Stimulated activated CD4-positive, alpha-beta T cell treated with anti-CD3 and anti-CD28 coated beads, TNF-alpha, amount 100 ng/mL, for 4 hours (primary cell): ENCODE data around the gene FDX2.

Source experiments
- DNase-seq, 3 experiments: peaks; one replicate each; pipeline ENCODE4 v3.0.0-alpha.2; 2020; ENCODE audit warnings: low read depth in 3 of 3

FDX2 gene

DNA sequence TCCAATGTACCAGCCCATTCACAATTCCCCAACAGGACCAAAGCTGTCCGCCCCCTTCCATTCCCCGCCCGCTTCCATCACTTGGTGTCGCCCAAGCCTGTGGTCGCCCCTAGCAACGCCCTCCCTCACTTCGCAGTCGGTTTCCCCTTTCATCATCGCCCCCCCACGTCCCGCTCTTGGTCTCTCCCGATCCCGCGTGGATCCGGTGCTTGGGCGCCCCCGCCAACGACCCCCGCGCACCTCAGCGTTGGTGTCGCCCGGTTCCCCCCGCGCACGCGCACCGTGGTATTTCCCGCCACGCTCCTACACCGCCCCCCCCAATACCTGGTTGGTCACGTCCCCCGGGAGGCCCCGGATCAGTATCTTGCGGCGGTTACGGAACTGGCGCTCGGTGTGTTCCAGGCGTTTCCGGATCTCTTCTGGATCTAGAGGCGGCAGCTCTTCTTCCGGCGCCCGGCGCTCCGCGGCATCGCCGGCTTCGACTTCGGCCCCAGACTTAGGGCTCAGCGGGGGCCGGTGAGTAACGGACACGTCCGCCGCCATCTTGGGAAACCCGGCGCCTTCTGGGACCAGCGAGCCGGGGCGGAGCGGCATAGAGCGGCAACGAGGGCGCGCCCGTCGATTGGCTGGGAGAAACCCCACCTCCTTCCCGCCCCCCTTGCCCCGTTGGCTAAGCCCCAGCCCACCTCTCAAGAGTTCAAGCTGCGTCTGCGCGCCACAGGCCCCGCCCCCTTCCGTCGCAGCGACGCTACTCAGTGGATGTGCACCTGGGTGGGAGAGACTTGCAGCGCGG is 17.3 kb upstream of the FDX2 start, which contains the start of gene RAVER1:
TSS of gene RAVER1 (minus strand) at position 565 of the 793 bp plus-strand sequence. CDS start at position 543, 22 bp downstream.
- peak; percentile 93 to 97 (median 97) for DNase-seq

DNA sequence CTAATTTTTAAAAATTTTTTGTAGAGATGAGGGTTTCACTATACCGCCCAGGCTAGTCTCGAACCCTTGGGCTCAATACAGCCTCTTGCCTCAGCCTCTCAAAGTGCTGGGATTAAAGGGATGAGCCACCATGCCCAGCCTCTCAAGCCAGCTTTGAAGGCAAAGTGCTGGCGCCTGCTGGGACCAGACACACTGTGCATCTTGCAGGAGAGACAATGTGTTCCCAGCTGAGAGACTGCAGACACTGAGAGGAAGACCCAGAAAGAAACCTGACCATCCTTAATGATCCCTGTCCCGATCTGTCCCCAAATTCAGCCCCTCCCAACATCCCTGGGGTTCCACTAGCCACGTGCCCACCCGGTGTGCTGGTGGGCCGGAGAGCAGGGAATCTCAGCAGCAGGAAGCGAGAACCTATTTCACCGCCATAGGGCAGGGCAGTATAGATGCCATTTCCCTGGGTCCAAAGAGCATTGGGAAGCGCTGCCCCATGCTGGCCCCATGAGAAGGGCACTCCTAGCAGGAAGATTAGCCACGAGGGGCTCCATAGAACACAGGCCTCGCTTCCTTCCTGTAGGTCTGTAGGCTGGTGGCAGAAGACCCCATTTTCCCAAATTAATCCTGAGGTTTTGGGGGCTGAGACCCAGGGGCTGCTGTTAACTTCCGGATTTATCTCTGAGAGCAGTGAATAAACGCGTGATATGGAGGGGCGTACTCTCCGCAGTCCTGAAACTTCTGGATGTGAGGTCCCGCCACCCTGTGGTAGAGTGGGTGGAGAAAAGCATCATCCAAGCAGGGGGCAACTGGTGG is 16.5 kb upstream of the FDX2 start:
- no peak for DNase-seq

DNA sequence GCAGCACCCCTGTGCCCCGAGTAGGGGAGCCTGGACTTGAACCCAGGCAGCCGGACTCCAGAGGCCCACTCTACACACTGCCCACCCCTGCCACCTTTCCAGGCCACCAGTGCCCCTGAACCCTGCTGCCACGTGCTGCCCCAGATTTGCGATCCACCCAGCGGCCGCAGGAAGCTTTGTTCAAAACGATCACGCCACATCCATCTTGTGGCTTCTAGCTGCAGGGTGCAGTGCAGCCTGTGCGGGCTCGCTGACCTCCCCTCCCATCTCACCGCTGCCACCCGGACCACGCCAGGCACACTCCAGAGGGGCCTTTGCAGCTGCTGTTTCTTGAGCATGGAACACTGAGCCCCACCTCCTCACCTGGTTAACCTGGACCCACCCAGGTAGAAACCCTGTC is 13.7 kb upstream of the FDX2 start:
- DNase-seq = no peak

DNA sequence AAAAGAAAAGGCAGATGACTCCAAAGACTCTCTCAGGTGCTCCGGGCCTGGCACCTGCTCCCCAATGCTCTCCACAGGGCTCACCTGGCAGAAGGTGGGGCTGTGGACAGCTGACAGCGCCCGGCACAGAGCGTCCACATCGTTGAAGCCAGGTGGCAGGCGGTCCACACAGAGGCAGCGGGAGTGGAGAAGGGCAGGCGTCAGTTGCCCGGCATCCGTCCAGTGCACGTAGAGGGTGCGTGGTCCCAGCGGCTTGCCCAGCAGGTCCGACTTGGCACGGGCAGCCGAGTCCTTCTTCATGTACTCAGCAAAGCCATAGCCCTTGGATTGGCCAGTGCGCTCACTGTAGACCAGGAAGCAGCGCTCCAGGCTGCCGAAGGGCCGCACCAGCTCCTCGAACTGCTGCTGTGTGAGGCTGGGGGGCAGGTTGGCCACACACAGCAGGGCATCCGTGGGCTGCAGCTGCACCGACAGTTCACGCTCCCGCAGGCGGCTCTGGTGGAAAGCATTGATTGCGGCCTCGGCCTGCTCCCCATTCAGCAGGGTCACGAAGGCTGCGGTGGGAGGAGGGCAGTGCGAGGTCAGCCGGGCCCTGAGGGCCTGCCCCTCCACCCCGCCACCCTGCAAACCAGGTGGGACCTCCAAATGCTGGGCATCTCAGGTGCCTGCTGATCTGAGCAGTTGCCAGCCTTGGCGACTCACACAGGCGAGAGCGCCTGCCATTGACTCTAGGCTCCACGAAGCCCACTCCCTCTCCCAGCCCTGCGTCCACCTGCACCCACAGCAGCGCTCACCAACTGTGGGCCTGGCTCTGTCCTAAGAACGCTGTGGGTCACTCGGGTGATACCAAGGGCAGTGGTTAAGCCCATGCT is 13.0 kb upstream of the FDX2 start:
- no peak for DNase-seq

DNA sequence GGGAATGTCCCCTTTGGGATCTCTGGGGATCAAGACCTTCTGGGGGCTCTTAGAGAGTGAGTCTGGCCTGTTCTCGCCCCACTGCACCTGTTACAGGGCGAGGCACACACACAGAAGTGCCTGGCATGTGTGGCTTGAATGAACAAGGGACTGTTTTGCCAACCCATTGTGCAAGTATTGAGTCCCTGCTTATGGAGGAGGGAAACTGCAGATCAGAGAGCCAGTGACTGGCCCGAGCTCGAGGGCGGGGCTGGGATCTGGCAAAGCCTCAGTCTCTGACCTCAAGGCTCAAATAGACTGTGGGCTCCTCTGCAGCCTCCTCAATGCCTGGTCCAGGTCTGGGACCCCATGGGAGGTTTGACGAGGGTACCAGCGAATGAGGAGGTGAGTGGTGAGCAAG is 12.0 kb upstream of the FDX2 start:
- no peak for DNase-seq

DNA sequence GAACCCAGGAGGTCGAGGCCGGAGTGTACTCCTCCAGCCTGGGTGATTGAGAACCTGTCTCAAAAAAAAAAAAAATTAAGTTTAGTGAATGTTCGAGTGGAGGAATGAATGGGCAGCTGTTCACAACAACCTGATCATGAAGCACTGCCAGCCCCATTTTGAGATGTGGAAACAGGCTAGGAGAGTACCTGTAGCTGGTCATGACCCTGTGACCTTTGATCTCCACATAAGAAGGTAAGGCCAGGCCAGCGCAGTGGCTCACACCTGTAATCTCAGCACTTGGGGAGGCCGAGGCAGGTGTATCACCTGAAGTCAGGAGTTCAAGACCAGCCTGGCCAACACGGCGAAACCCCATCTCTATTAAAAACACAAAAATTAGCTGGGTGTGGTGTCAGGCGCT is 9.9 kb upstream of the FDX2 start:
- no peak for DNase-seq

DNA sequence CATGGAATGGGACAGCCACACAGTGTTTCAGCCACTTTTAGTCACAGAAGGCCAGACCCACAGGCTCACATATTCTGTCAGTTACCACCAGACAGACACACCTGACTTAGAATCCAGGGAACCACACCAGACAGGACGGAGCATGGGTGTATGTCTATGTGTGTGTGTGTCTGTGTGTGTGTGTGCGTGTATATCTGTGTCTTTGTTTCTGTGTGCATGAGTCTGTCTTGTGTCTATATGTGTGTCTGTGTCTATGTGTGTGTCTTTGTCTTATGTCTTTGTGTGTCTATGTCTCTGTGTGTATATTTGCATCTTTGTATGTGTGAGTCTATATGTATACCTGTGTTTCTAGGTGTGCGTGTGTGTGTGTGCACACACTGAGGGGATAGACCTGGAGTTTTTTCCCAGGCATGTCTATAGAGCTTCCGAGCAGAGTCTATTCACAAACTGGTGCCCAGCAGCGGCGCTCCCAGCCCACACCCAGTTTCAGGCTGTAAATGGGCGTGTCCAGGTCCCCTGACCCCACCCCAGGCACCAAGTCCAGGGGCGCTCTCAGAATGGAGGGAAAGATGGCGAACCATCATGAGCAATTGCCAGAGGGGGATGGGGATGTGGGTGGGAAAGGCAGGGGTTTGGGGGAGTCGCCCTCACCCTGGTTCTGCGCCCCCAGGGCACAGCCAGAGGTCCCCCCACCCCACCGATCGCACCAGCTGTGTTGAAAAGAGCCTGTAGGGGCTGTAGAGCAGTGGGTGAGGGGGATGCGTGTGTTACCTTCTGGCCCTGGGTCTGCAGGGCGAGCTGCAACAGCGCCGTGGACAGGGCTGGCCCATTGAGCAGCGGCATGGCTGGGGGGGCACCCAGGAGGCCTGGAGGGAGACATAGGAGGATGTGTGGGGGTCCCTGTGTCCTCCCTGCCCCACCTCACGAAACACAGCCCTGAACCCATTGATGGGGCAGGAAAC is 6.3 kb upstream of the FDX2 start:
- DNase-seq = no peak

DNA sequence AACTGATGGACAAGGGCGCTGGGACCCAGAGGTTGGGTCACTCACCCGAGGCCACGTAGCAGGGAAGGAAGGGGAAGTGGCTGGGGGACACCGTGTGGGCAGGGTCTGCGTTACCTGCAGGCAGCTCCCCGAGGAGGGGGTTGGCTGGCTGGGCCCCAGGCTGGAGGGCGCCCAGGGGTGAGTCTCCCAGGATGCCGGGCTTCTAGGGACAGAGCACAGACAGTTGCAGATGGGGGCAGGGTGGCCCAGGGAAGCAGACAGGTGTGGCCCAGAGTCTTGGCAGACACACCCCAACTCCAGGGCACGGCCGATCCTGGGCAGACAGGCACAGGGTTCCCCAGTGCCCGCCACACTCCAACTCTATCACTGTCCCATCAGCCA is 5.6 kb upstream of the FDX2 start:
- DNase-seq = no peak

DNA sequence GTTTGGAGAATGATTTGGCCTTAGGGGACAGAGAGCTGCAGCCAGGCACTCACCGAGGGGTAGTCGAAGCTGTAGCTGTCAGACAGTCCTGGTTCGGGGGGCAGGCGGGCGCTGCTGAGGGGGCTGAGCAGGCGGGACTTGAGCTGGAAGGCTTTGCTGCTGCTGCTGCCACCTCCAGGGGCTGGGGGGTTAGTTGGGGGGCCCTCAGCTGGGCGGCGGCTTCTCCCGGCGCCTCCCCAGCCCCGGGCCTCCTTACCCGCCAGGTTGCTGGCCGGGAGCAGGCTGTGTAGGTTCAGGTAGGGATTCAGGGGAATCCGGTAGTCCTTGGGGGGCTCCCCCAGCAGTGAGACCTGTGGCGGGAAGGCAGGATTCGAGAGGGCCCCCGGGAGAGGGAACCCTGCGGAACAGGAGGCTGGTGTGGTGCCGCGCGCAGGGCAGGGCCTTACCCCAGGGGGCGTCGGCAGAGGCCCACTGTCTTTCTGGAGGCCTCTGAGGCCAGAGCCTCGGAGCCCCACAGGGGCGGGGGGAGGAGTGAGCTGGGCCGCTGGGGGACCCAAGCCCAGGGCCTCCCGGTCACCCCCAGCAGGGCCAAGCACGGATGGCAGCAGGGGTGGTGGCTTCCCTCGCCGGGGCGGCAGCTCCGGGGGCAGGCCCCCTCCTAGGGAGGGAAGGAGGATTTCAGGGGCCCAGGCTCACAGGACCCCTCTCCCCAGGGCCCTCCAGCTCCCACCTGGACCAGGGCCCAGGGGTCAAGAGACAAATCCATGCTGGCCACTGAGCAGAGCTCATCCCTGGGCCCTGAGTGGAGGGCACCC is 5.0 kb upstream of the FDX2 start:
- no peak for DNase-seq

DNA sequence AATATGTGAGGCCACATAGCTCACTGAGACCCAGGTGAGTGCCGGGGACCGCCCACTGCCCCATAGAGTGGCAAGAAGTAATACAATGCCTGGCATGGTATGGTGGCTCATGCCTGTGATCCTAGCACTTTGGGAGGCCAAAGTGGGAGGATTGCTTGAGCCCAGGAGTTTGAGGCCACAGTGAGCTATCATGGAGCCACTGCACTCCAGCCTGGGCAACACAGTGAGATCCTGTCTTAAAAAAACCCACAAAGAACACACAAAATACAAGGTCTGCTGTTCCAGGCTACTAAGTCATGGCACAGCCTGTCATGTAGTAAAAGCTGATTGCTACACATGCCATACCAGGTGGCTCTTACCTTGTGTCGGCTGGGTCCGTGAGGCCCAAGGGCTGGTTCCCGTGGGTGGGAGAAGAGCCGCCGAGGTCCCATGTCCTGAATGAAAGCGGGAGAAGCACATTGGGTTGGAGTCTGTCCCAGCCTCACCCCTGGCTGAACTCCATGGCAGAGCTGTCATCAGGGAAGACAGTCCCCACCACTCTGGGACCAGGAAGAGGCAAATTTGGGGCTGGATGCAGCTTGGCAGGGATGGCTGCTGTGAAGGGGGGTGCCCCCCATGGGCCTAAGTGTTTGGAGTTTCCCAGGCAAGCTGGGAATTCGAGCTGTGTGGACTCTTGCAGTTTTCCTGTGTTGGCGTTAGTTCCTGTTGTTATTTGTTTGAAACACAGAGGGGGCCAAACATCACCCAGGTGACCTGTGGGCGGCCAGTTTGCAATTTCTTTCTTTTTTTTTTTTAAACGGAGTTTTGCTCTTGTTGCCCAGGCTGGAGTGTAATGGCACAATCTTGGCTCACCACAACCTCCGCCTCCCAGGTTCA is 3.2 kb upstream of the FDX2 start:
- no peak for DNase-seq

DNA sequence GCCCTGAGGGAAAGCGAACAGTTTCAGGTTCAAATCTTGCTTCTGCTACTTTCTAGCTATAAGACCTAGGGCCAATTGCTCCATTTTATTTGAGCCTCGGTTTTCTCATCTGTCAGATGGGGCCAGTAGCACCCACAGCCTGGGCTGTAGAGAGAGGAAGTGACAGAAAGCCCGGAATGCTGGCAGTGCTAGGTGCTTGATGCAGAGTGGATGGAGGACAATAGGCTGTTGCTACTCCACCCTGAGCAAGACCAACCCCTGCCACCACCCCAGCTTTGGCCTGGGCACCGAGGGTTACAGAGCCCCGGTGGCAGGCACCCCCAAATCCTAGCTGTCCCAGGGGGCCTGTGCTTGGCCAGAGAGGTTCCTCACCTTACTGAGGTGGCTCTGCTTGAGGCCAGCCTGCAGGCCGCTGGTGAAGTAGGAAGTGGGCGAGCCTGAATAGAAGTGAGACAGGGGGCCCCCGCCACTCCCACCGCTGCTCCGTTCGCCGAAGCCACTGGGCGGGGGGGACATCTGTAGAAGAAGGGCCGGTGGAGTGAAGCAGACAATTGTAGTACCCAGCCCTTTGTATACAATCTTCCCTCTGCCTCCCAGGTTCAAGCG is 2.1 kb upstream of the FDX2 start:
- DNase-seq = no peak

DNA sequence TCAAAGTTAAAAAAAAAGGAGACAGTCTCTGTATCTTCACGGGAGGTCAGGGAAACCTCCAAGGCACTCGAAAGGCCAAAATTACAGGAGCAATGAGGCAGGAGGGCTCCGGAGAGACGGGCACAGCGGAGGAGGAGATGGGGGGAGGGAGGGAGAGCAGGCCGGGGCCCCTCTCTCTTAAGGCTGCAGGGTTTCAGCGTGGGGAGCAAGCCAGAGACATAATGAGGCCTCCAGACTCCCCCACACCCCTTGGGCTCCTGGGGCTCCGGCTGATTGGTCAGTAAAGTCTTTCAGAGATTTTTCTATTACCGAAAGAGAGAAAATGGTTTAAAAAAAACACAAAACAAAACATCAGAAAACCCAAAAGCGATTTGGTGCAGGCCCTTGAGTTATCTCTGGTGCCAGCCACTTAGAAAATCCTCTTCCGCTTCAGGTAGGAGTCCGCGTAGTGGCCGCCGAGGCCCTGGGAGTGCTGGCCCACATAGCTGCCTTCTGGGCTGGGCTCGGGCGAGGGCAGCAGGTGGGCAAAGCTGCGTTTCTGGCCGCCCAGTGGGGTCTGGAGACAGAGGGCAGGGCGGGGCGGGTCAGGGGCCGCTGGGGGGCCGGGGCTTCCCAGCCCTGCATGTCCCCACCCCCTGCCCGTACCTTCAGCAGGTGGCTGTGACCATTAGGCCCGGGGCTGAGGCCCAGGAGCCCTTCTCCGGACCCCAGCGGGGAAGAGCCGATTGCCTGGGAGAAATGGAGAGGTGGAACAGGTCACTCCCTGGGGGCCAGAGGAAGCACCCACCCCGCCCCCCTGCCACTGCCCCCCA is 1.4 kb upstream of the FDX2 start:
- no peak for DNase-seq

DNA sequence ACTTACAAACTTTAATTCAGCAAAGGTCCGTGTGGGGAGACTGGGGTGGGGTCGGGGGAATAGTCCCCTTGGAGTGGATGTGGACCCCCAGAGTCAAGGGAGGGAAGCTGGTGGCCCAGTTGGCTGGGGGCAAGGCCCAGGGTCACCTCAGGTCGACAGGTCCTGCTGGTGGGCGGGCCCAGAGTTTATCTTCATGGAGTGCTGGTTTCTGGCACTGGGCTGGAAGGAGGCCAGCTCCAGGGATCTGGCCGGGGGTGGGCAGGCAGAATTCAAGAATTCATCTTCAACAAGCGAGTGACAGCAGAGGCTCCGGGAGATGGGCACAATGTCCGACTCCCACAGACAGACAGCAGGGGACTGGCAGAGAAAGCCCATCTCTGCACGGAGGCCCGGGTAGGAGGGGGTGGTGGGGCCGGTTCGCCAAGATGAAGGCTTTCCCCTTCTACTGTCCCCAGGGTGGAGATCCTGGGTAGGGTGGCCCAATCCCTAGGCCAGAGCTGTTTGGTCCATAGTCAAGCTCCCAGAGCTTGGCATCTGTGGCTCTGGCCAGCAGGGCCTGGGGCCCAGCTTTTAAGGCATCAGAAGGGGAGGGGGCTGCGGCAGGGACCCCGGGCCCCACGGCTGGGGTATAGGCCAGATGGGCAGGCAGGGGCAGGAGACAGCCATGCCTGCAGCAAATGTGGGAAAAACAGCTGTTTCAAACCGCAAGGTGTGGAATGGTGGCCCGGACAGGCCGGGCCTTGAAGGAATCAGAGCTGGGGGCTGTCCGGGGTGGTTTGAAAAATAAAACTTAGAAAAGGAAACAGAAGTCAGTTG is 622 bp upstream of the FDX2 start:
- DNase-seq = no peak

DNA sequence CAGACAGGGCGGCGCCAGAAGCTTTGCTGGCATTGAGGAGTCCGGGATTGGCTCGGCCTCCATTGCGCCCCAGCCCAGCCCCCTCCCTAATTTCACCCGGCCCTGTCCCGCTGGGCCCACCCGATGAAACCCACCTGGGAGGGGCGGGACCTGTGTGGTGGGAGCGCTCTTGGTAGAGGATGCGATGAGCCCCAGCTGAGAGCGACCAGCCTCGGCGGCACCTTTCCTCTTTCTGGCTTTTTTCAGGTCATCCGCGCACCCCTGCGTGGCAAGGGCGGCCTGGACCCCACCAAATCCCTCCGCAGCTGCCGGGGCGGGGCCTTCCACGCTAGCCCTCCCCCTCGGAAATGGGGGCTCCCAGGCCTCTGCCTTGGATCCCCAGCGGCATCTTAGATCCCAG is 6.4 kb downstream of the FDX2 start, which contains the start of gene ZGLP1:
TSS of gene ZGLP1 (minus strand) at position 393 of the 400 bp plus-strand sequence.
- no peak for DNase-seq

DNA sequence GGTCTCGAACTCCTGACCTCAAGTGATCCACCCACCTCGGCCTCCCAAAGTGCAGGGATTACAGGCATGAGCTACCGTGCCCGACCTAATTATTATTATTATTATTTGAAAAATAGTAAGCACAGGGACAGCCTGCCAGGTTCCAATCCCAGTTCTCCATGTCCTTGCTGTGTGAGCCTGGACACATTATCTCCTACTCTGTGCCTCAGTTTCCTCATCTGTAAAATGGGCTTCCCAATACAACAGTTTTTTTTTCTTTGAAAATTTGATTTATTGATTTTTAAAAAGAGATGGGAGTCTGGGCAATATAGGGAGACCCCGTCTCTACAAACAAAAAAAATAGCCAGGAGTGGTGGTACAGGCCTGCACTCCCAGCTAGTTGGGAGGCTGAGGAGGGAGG is 9.5 kb downstream of the FDX2 start:
- no peak for DNase-seq

DNA sequence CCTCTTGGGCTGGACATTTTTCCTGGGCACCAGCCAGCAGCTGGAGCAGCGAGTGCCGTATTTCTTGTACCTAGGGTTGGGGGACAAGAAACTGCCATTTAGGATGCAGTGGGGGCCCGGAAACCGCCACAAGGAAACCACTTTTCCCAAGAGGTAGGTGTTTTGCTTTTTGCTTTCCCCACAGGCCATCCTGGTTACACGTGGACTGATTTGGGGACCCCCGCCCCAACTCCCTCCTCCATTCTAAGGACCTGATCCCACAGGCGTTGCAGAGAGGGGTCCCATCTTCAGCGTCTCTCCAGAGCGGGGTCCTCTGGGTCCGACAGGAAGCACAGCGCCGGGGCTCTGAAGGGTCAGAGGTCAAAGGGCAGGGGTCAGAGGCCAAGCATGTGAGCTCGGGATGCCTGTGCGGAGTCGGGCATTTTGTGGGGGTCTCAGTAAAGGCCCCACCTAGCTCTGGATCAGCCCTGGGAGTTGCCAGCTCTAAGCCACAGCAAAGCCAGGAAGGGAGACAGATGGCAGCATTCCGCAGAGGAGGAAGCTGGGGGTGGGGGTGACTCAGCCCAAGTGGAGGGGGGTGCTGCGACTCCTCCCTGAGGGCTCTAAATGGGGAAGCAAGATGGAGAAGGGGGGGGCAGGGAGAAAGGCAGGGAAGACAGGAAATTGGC is 10.5 kb downstream of the FDX2 start:
- no peak for DNase-seq
